HG02798 (cell line): ENCODE data around the gene ZNF22.

Experiments used
- ATAC-seq: cut with Tn5 transposase; IDR thresholded peaks from one replicate; pipeline ENCODE4 v1.9.1; 2021; ENCODE audit warnings: mild to moderate bottlenecking; ENCODE audit not compliant: unreplicated experiment, poor library complexity

ZNF22 gene

GRCh38 chr10:44988957-44989585 is 11.7 kb upstream of the ZNF22 start:
- no peak for ATAC-seq

- ATAC-seq = no peak
Observed at GRCh38 chr10:44989597-44990301, 11.0 kb upstream of the ZNF22 start.

GRCh38 chr10:44990302-44990655 is 10.4 kb upstream of the ZNF22 start:
- no peak for ATAC-seq

- no peak for ATAC-seq
Observed at GRCh38 chr10:44990965-44991364, 9.8 kb upstream of the ZNF22 start.

- ATAC-seq = no peak
Observed at GRCh38 chr10:44991571-44991970, 9.2 kb upstream of the ZNF22 start.

GRCh38 chr10:44992070-44992731 is 8.5 kb upstream of the ZNF22 start:
- no peak for ATAC-seq

GRCh38 chr10:44992732-44993225 is 7.9 kb upstream of the ZNF22 start:
- ATAC-seq = no peak

GRCh38 chr10:44993226-44993921 is 7.3 kb upstream of the ZNF22 start:
- no peak for ATAC-seq

- ATAC-seq = no peak
Observed at GRCh38 chr10:44993922-44994751, 6.6 kb upstream of the ZNF22 start.

GRCh38 chr10:44994752-44995530 is 5.8 kb upstream of the ZNF22 start:
- no peak for ATAC-seq

GRCh38 chr10:44995581-44995913 is 5.2 kb upstream of the ZNF22 start:
- ATAC-seq = no peak

- ATAC-seq = no peak
Observed at GRCh38 chr10:44995914-44996669, 4.6 kb upstream of the ZNF22 start.

GRCh38 chr10:44997105-44997748 is 3.5 kb upstream of the ZNF22 start:
- ATAC-seq = no peak

- ATAC-seq = no peak
Observed at GRCh38 chr10:44998146-44998631, 2.5 kb upstream of the ZNF22 start.

GRCh38 chr10:45000138-45000751 is 478 bp upstream of the ZNF22 start:
- no peak for ATAC-seq

GRCh38 chr10:45001381-45002148 is 842 bp downstream of the ZNF22 start:
- peak; percentile 74 for ATAC-seq

GRCh38 chr10:45003432-45004000 is 2.8 kb downstream of the ZNF22 start:
- no peak for ATAC-seq
